HepG2 (cell line): ENCODE data around the gene NOG. TPM values are rescaled to one million over a fixed set of nuclear protein-coding genes. Genes with fewer than 3 reads are reported as not detected.

Experiments
- ATAC-seq: fragments of 200-7000 bp; cut with Tn5 transposase; 3 replicates; pipeline ENCODE4 v1.9.1; 2020; ENCODE audit warnings: mild to moderate bottlenecking, moderate library complexity
- BruUV-seq: library from RNA; stranded (reverse); fragments of 400-500 nt; replicated peaks from 2 replicates; lab custom pipeline; 2021; lab: Mats Ljungman, UMichigan
- CTCF ChIA-PET: fragments of 300-600 bp; formaldehyde crosslinking; extraction: SDS; loops from one replicate; lab custom pipeline; 2021; ENCODE audit warnings: low total read pairs, inconsistent platforms, low intra/inter-chr PET ratio; lab: Yijun Ruan, JAX
- POLR2A ChIA-PET: fragments of 350-600 bp; sonication (Branson Sonifier 250); formaldehyde crosslinking; loops from one replicate; lab custom pipeline; 2020; ENCODE audit warnings: antibody characterized with exemption, inconsistent platforms; lab: Yijun Ruan, JAX
- DNase-seq: peaks from one replicate; pipeline ENCODE4 v3.0.0-alpha.2; 2015; ENCODE audit warnings: low spot score
- FAIRE-seq: peaks from 3 replicates; lab custom pipeline; 2011; peaks lifted over from hg19 to GRCh38; lab: Jason Lieb, UNC
- H2AFZ ChIP-seq: one replicate; pipeline ENCODE4 v1.6.1; 2011; ENCODE audit warnings: low read length, inconsistent platforms
- H3K27ac ChIP-seq: fragments of 300-600 bp; 3 replicates; pipeline ENCODE4 v1.8.0; 2011; ENCODE audit warnings: mixed run types, mild to moderate bottlenecking, mixed read lengths, low read length, inconsistent platforms; ENCODE audit not compliant: insufficient read depth; ENCODE audit errors: extremely low read length
- H3K27me3 ChIP-seq, 2 experiments: fragments of 200-600 bp in 1 of 2; 2 replicates in 1 of 2; 3 replicates in 1 of 2; pipeline versions ENCODE4 v1.6.0 to v1.8.0; 2011; ENCODE audit warnings: low read length in 2 of 2, mild to moderate bottlenecking in 2 of 2, moderate library complexity in 2 of 2, inconsistent platforms in 1 of 2; ENCODE audit not compliant: insufficient read depth in 2 of 2, control insufficient read depth in 1 of 2
- H3K36me3 ChIP-seq, 2 experiments: fragments of 200-600 bp in 1 of 2; replicated peaks in 1 of 2; 2 replicates in 1 of 2; 3 replicates in 1 of 2; pipeline versions ENCODE4 v1.5.1 to v1.8.0; 2011; ENCODE audit warnings: low read length in 2 of 2, inconsistent platforms in 1 of 2; ENCODE audit not compliant: insufficient read depth in 2 of 2, control insufficient read depth in 1 of 2
- H3K4me1 ChIP-seq: 2 replicates; pipeline ENCODE4 v1.5.1; 2012; ENCODE audit warnings: low read length, inconsistent platforms; ENCODE audit not compliant: insufficient read depth
- H3K4me2 ChIP-seq: 2 replicates; pipeline ENCODE4 v1.6.0; 2011; ENCODE audit warnings: low read depth, low read length, inconsistent platforms
- H3K4me3 ChIP-seq, 3 experiments: fragments of 200-600 bp in 1 of 3; sonication (generic), shearing (Covaris generic) in 1 of 3; replicated peaks in 1 of 3; 2 replicates each; pipeline ENCODE4 v1.5.1; 2011 to 2016; ENCODE audit warnings: low read length in 3 of 3, inconsistent platforms in 2 of 3, low read depth in 2 of 3, mild to moderate bottlenecking in 2 of 3, control low read depth in 1 of 3, mixed read lengths in 1 of 3; ENCODE audit not compliant: insufficient read depth in 1 of 3
- H3K79me2 ChIP-seq: one replicate; pipeline ENCODE4 v1.6.1; 2011; ENCODE audit warnings: low read length, inconsistent platforms; ENCODE audit not compliant: insufficient read depth
- H3K9ac ChIP-seq: 2 replicates; pipeline ENCODE4 v1.6.0; 2011; ENCODE audit warnings: mild to moderate bottlenecking, low read depth, low read length, inconsistent platforms; ENCODE audit not compliant: insufficient read depth
- H3K9me3 ChIP-seq: 2 replicates; pipeline ENCODE4 v1.5.1; 2012; ENCODE audit warnings: mild to moderate bottlenecking, low read length
- H4K20me1 ChIP-seq: 2 replicates; pipeline ENCODE4 v1.6.0; 2011; ENCODE audit warnings: inconsistent platforms, mild to moderate bottlenecking, low read length, moderate library complexity; ENCODE audit not compliant: insufficient read depth
- AHR ChIP-seq: IDR thresholded peaks from 2 replicates; pipeline ENCODE4 v1.6.1; 2018; ENCODE audit warnings: missing genetic modification reagents, missing compliant biosample characterization
- ARNT2 ChIP-seq: sonication (generic); formaldehyde crosslinking; IDR thresholded peaks from 2 replicates; pipeline ENCODE4 v1.8.0; 2022; ENCODE audit warnings: mild to moderate bottlenecking, low read depth, missing genetic modification reagents, moderate library complexity
- BHLHE40 ChIP-seq: IDR thresholded peaks from 2 replicates; pipeline ENCODE4 v1.6.1; 2011; ENCODE audit warnings: low read length, improper control_type of control experiment
- CAMTA2 ChIP-seq: sonication (generic); formaldehyde crosslinking; IDR thresholded peaks from 2 replicates; pipeline ENCODE4 v1.4.0; 2020; ENCODE audit warnings: mild to moderate bottlenecking, missing genetic modification reagents, borderline replicate concordance
- HNRNPH1 ChIP-seq: fragments of 200-400 bp; formaldehyde crosslinking; optimal IDR thresholded peaks from 2 replicates; pipeline ENCODE3; 2017; ENCODE audit warnings: mild to moderate bottlenecking, low read depth, low read length
- KAT2B ChIP-seq: fragments of 150-350 bp; IDR thresholded peaks from 2 replicates; pipeline ENCODE4 v1.6.1; 2014; ENCODE audit warnings: low read depth, low read length, borderline replicate concordance
- KDM2A ChIP-seq: sonication (generic); formaldehyde crosslinking; IDR thresholded peaks from 2 replicates; pipeline ENCODE4 v1.4.0; 2020; ENCODE audit warnings: low read depth, missing genetic modification reagents, borderline replicate concordance
- KLF15 ChIP-seq: sonication (generic); formaldehyde crosslinking; IDR thresholded peaks from 2 replicates; pipeline ENCODE4 v1.8.1; 2023; ENCODE audit warnings: borderline replicate concordance, mild to moderate bottlenecking, inconsistent platforms, missing genetic modification reagents, mixed read lengths
- NFE2 ChIP-seq: sonication (generic); formaldehyde crosslinking; IDR thresholded peaks from 2 replicates; pipeline ENCODE4 v1.4.0; 2020; ENCODE audit warnings: missing genetic modification reagents
- ZBTB8A ChIP-seq: sonication (generic); formaldehyde crosslinking; IDR thresholded peaks from 2 replicates; pipeline ENCODE4 v1.4.0; 2020; ENCODE audit warnings: mild to moderate bottlenecking, low read depth, missing genetic modification reagents, borderline replicate concordance
- ZC3H4 ChIP-seq: sonication (generic); formaldehyde crosslinking; IDR thresholded peaks from 2 replicates; pipeline ENCODE4 v1.4.0; 2020; ENCODE audit warnings: missing genetic modification reagents, borderline replicate concordance
- ZEB1 ChIP-seq: IDR thresholded peaks from 2 replicates; pipeline ENCODE4 v1.6.1; 2012; ENCODE audit warnings: mild to moderate bottlenecking, low read depth, inconsistent platforms; ENCODE audit not compliant: insufficient replicate concordance
- ZNF878 ChIP-seq: sonication (generic); formaldehyde crosslinking; IDR thresholded peaks from 2 replicates; pipeline ENCODE4 v1.8.1; 2023; ENCODE audit warnings: mild to moderate bottlenecking, missing genetic modification reagents, moderate library complexity
- WGBS: methylation state at CpG from one replicate; pipeline ENCODE4 v1.1.6; 2017; ENCODE audit warnings: low lambda C conversion rate; 5-methylcytosine and 5-hydroxymethylcytosine counted together
- in situ Hi-C: cut with HindIII; loops from 2 replicates; pipeline ENCODE4 v1.10.0; 2017; ENCODE audit warnings: low pct_unique_long_range_greater_than_20kb; ENCODE audit not compliant: extremely low pct_ligation_motif_present
- intact Hi-C: fragments of 100-400 bp; cut with micrococcal nuclease; formaldehyde crosslinking; loops from one replicate; pipeline ENCODE4 v1.10.0; 2022; ENCODE audit not compliant: unreplicated experiment
- polyA plus RNA-seq, 8 experiments: library from polyadenylated mRNA; depleted of rRNA in 3 of 8; stranded (reverse) in 7 of 8; unstranded in 1 of 8; fragments of >200 nt; fragmentation: Illumina TruSeq in 4 of 8; extraction: Trizol in 4 of 8; gene quantifications; 2 replicates each; pipeline versions ENCODE4 v1.2.1 to v1.2.3, GENCODE V29; 2011 to 2016; ENCODE audit warnings: low read depth in 4 of 8, missing spikeins in 1 of 8, mixed read lengths in 1 of 8; ENCODE audit not compliant: insufficient read depth in 1 of 8
- total RNA-seq, 5 experiments: library from RNA; depleted of rRNA; stranded (reverse); fragments of >200 nt; fragmentation: Illumina TruSeq; extraction: Trizol; gene quantifications; 2 replicates each; pipeline ENCODE4 v1.2.3, GENCODE V29; 2016; ENCODE audit warnings: low read depth in 1 of 5
- TF ChIP-seq, protein P1 (sequence below): sonication (generic); formaldehyde crosslinking; IDR thresholded peaks from 2 replicates; pipeline ENCODE4 v1.4.0; 2020; ENCODE audit warnings: missing genetic modification reagents
- TF ChIP-seq, protein P2 (sequence below): sonication (generic); formaldehyde crosslinking; conservative IDR thresholded peaks from 2 replicates; pipeline ENCODE4 v1.4.0; 2020; ENCODE audit warnings: missing genetic modification reagents
- TF ChIP-seq, protein P3 (sequence below): sonication (generic); formaldehyde crosslinking; IDR thresholded peaks from 2 replicates; pipeline ENCODE4 v1.4.0; 2020; ENCODE audit warnings: missing genetic modification reagents, borderline replicate concordance
- TF ChIP-seq, protein P4 (sequence below): sonication (generic); formaldehyde crosslinking; IDR thresholded peaks from 2 replicates; pipeline ENCODE4 v1.5.1; 2020; ENCODE audit warnings: missing genetic modification reagents, mild to moderate bottlenecking, borderline replicate concordance

Gene NOG
- total and polyA plus RNA-seq, 2 of the 13 experiments (the other 11 are each of a cell fraction or from before 2014, with no cell fraction given): not detected

DNA sequence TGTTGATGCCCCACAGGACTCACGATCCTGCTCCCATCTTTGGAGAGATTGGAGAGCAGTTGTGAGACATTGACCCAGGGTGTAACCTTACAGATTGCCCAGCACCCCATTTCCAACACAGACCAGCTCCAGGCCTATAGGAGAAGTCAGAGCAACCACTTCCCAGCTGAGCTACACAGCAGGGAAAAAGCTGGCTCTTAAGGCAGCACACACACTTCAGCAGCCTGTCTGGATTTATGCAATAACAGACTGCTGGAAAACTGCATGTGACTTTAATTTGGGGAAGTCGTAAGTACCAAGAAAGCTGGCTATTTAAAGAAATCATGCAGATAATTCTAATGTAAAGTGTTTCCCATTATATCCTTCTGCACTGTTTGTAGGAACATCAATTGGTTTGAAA, 30.8 kb downstream of the NOG start:
- CTCF ChIA-PET: no interaction called here
- Histone ChIP-seq H3K27me3 (peaks cover under 1 to 1% of the 10 kb centered on the region in 2 experiments; a peak in 3 of 5 replicates), H3K4me2 (no peak overlapping the region), H3K4me1 (no peaks in the 10 kb centered on the region), H2AFZ (no peak overlapping the region), H3K36me3 (no peaks in the 10 kb centered on the region), H3K4me3 (no peak overlapping the region), H3K9ac (no peak overlapping the region), H3K27ac (no peak overlapping the region), H4K20me1 (no peaks in the 10 kb centered on the region), H3K79me2 (no peaks in the 10 kb centered on the region), H3K9me3 (no peaks in the 10 kb centered on the region)
- TF ChIP-seq, protein P1, sequence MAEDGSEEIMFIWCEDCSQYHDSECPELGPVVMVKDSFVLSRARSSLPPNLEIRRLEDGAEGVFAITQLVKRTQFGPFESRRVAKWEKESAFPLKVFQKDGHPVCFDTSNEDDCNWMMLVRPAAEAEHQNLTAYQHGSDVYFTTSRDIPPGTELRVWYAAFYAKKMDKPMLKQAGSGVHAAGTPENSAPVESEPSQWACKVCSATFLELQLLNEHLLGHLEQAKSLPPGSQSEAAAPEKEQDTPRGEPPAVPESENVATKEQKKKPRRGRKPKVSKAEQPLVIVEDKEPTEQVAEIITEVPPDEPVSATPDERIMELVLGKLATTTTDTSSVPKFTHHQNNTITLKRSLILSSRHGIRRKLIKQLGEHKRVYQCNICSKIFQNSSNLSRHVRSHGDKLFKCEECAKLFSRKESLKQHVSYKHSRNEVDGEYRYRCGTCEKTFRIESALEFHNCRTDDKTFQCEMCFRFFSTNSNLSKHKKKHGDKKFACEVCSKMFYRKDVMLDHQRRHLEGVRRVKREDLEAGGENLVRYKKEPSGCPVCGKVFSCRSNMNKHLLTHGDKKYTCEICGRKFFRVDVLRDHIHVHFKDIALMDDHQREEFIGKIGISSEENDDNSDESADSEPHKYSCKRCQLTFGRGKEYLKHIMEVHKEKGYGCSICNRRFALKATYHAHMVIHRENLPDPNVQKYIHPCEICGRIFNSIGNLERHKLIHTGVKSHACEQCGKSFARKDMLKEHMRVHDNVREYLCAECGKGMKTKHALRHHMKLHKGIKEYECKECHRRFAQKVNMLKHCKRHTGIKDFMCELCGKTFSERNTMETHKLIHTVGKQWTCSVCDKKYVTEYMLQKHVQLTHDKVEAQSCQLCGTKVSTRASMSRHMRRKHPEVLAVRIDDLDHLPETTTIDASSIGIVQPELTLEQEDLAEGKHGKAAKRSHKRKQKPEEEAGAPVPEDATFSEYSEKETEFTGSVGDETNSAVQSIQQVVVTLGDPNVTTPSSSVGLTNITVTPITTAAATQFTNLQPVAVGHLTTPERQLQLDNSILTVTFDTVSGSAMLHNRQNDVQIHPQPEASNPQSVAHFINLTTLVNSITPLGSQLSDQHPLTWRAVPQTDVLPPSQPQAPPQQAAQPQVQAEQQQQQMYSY (CRISPR knock-in tag): no peak
- no peak for TF ChIP-seq ZEB1
- no peak for TF ChIP-seq CAMTA2 (CRISPR knock-in tag)
- TF ChIP-seq KAT2B: no peak
- no peak for TF ChIP-seq KLF15 (CRISPR knock-in tag)
- no peak for TF ChIP-seq AHR (CRISPR knock-in tag)
- TF ChIP-seq ZBTB8A (CRISPR knock-in tag): no peak
- TF ChIP-seq BHLHE40: no peak
- TF ChIP-seq ZNF878 (CRISPR knock-in tag): no peak
- TF ChIP-seq, protein P2, sequence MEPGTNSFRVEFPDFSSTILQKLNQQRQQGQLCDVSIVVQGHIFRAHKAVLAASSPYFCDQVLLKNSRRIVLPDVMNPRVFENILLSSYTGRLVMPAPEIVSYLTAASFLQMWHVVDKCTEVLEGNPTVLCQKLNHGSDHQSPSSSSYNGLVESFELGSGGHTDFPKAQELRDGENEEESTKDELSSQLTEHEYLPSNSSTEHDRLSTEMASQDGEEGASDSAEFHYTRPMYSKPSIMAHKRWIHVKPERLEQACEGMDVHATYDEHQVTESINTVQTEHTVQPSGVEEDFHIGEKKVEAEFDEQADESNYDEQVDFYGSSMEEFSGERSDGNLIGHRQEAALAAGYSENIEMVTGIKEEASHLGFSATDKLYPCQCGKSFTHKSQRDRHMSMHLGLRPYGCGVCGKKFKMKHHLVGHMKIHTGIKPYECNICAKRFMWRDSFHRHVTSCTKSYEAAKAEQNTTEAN (CRISPR knock-in tag): no peak
- no peak for TF ChIP-seq ZC3H4 (CRISPR knock-in tag)
- TF ChIP-seq NFE2 (CRISPR knock-in tag): no peak
- no peak for TF ChIP-seq KDM2A (CRISPR knock-in tag)
- no peak for TF ChIP-seq HNRNPH1
- TF ChIP-seq, protein P3, sequence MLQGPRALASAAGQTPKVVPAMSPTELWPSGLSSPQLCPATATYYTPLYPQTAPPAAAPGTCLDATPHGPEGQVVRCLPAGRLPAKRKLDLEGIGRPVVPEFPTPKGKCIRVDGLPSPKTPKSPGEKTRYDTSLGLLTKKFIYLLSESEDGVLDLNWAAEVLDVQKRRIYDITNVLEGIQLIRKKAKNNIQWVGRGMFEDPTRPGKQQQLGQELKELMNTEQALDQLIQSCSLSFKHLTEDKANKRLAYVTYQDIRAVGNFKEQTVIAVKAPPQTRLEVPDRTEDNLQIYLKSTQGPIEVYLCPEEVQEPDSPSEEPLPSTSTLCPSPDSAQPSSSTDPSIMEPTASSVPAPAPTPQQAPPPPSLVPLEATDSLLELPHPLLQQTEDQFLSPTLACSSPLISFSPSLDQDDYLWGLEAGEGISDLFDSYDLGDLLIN (CRISPR knock-in tag): no peak
- no peak for TF ChIP-seq ARNT2
- TF ChIP-seq, protein P4, sequence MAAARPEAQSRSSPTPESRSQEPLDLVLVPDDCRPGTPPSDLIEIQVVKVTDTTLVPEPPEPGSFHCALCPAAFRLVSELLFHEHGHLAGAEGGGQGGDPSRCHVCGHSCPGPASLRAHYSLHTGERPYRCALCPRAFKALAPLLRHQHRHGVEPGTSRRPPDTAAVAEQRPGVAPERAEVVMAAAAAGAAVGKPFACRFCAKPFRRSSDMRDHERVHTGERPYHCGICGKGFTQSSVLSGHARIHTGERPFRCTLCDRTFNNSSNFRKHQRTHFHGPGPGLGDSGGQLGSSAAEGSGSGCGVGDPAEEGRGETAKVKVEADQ (CRISPR knock-in tag): no peak
- no TSS peak for BruUV-seq
- WGBS: 0% methylated on average over 2 of the region's 2 CpGs
- DNase-seq (no peak), FAIRE-seq (no peak), ATAC-seq (no peak)
- in situ Hi-C loops (no loop called here), intact Hi-C loops (no loop called here)
- POLR2A ChIA-PET: no interaction called here
